ENCODE data around the gene KCTD14.
"Not testable (repeated sequence)": the region's sequence is repeated elsewhere in the genome, so short reads cannot be mapped to it uniquely, and the experiment has no call there.

KCTD14 gene

DNA sequence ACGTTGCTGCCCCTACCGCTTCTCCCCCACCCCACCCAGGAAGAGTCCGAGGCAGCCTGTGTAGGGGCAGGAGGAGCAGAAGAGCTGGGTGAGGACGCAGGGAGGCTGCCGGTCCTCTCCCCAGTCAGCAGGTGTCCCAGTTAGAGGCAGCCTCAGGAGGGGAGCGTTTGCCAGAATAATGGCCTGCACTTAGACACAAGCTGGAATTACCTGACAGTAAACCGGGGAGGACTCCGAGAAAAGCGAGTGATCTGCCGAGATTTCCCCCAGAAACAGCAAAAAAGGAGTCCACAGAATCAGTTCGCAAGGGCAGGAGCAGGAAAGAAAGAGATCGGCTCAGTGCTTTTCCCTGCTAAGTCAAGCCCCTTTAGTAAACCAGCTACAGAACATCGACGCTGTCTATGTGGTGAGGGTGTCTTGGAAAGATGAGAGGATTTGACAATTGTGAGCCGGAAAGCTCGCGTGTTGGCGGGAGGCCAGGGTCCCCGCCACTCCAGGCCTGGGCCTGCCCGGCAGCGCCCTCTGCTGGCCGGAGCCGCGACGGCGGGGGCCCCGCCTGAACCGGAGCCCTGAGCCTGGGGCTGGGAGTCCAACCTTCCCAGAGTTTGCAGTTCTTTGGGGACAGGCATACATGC lies 22.9 kb upstream of the KCTD14 start:
- peak; percentile 50 for DNase-seq

DNA sequence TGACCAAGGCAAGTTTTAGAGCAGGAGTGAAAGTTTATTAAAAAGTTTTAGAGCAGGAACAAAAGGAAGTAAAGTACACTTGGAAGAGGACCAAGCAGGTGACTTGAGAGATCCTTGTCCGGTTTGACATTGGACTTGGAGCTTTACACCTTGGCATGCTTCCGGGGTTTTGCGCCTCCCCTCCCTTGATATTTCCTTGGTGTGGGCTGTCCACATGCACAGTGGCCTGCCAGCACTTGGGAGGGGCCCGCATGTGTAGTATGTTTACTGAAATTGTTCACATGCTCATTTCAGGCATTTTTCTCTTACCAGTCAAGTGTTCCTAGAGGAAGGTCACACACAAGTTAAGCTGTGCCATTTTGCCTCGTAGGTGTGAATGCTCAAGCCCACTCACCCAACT lies 21.6 kb upstream of the KCTD14 start:
- no peak for DNase-seq

DNA sequence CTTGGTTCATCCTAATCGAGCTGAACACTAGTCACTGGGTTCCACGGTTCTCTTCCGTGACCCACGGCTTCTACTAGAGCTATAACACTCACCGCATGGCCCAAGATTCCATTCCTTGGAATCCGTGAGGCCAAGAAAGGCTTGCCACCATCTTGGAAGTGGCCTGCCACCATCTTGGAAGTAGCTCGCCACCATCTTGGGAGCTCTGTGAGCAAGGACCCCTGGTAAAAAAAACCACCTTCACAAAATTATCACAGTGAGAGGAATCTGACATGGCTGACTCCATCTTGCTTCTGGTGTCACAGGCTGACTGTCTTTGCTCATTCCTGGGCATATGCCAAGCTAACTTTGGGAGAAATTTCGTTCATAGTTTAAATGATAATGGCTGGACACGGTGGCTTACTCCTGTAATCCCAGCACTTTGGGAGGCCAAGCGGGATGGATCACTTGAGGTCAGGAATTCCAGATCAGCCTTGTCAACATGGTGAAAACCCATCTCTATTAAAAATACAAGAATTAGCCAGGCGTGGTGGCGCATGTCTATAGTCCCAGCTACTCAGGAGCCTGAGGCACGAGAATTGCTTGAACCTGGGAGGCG lies 18.9 kb upstream of the KCTD14 start:
- no peak for DNase-seq

DNA sequence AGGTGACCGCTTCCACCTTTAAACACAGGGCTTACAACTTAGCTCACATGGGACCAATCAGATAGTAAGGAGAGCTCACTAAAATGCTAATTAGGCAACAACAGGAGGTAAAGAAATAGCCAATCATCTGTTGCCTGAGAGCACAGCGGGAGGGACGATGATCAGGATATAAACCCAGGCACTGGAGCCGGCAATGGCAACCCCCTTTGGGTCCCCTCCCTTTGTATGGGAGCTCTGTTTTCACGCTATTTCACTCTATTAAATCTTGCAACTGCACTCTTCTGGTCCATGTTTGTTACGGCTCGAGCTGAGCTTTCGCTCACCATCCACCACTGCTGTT lies 18.3 kb upstream of the KCTD14 start:
- not testable (repeated sequence) for DNase-seq

DNA sequence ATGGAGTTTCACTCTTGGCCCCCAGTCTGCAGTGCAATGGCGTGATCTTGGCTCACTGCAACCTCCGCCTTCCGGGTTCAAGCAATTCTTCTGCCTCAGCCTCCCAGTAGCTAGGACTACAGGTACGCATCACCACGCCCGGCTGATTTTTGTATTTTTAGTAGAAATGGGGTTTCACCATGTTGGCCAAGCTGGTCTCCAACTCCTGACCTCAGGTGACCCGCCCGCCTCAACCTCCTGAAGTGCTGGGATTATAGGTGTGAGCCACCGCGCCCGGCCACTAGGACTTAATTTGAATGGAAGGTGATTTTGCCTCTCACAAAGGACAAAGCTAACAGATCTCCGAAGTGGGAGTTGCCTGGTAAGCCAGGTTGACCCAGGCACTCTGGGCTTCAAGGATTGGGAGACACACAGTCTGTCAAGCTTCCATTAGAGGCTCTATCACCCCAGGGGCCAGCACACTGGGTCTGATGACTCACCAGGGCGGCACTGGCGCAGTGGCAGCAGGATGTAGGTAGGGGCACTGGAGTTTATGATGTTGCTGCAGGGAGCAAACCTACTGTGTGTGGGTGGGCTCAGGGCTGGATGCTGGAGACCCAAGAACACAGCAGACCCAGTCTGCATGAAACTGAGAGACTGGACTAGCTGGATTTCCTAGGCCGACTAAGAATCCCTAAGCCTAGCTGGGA lies 17.8 kb upstream of the KCTD14 start:
- no peak for DNase-seq

DNA sequence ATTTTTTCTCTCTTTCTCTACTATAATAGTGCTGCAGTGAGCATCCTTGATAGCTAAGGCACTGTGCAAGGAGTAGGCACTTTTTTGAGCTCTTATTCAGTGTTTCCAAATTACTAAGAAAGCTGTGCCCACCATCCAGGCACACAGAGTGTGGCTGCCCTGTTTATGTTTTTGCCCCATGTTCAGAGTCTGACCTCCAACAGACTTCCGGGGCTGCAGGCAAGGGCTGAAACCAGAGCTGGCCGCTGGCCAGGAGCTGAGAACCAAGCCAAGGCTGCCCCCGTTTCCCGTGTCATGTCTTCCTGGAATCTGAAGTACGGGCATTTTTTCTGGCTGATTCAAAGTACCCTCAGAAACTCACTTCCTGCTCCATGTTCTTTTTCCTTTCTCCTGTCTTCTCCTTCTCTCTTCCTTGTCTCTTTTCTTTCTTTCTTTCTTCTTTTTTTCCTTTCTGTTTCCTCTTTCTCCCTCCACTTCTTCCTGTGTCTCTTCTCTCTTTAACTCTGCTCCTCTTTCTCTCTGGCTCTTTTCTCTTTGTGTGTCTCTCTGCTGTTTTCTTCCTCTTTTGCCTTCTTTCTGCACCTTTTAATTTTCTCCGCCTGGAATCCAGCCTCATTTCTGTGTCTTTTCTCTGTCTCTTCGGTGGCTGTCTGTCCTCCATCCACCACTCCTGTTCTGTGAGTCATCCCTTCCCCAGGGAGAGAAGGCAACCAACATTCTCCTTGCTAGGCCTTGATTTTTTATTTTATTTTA lies 17.0 kb upstream of the KCTD14 start:
- DNase-seq: no peak

DNA sequence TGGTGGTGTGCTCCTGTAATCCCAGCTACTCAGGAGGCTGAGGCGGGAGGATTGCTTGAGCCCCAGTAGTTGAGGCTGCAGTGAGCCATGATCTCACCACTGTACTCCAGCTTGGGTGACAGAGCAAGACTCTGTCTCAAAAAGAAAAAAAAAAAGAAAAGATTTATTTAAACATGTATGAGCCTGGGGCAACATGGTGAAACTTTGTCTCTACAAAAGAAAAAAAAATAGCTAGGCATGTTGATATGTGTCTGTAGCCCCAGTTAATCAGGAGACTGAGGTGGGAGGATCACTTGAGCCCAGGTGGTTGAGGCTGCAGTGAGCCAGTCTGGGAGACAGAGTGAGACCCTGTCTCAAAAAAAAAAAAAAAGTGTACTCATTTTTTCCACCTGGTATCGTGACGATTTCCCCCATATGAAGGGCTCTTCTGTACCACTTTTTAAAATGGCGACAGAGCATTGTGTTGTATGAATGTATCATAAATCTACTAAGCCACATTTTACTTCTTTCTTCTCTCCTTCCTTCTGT lies 16.4 kb upstream of the KCTD14 start:
- no peak for DNase-seq

DNA sequence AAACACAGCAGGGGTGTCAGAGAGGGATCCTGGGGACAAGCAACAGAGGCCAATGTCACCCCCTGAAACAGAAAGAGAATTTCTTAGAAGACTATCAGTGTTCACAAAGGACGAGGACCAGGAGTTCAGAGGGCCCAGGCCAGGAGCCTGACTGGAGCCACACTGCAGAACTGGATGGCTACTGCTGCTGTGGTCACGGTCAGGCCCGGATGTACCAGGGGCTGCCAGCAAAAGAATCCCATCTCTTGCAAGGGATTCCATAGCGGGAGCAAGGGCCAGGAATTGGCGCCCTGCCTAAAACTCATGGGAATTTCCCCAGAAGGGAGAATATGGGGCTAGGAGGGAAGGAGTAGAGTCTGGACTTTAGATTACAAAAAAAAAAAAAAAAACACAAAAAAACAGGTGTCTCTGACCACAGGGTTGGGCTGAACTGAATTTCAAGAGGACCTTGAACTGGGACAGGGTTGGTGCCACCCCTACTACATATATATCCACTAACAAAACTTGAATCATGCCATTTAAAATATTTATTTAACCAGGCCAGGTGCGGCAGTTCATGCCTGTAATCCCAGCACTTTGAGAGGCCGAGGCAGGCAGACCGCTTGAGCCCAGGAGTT lies 15.7 kb upstream of the KCTD14 start:
- no peak for DNase-seq

DNA sequence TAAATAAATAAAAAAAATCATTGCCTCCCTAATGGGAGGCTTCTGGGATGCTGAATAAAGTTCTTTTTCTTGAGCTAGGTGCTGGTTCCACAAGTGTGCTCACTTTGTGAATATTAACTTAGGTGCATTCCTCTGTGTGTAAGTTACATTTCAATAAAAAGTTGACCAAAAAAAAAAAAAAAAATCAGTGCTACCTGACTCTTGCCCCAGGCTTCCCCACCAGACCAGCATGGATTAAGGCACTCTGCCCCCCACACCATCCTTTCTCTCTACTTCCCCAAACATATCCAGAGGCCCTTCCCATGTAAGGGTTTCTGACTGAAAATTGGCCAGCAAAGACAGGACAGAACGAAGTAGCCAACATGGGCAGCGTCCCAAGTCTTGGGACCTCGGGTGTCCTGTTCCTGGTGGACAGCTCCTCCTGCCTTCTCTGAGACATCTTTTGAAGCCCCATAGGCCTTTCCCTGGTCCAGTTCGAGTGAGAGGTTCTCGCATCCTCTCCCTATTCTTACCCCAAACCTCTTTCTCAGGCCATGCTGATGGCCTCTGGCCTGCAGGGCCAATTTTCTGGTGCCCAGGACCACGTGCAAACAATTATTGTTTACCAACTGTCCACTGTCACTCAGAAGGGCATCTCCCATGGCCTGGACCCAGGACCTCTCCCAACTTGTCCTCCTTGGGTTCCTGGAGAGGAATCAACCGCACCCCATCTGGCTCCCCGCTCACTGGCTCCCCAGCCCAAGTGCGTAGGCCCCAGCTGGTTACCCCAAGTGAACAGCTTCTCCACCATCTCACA lies 14.9 kb upstream of the KCTD14 start:
- DNase-seq: no peak

DNA sequence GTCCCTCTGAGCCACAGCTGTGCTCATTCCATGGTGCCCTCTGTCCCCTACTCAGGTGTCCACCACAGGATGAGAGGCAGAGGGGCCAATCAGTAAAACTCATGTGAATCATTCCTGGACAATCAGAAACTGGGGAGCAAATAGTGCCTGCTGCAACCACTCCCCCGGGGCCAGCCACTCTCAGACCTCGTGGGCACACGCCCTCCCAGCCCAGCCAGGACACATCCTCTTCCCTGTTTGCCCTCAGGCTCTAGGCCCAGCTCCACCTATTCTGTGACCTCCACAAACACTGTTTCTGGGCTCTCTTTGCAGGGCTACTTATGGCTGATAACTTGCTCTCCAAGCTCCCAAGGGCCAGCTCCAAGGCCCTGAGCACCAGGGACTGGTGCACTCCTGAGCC lies 14.0 kb upstream of the KCTD14 start:
- DNase-seq: no peak

DNA sequence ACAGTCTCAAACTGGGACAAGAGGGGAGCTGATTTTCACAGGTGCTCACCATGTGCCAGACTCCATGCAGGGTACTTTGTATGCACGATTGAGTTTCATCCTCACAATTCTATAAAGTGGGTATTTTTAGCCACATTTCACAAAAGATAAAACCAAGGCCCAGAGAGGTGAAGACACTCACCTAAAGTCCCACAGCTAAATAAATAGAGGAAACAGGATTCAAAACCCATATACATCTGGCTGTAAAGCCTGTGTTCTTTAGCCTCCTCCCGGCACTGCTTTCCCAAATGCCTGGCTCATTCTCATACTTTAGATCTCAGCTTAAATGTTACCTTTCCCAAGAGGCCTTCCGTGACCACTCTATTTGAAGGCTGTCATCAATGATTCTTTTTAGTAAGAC lies 13.2 kb upstream of the KCTD14 start:
- no peak for DNase-seq

DNA sequence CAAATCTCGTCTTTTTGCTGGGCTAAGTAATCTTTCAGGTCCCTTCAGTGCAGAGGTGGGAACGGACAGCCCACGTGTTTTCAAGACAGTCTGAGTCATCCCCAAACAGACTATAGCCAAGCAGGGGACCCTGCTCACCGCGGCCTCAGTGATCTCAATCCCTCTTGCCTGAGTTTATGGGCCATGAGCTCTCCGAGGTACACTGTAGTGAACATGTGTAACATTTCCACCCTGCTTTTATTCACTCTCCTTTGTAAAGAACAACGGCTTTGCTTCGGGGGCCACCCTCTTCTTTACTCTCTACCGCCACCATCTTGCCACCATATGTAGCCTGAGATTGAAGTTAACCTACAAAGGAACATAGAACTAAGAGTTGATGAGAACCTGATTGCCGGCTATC lies 11.5 kb upstream of the KCTD14 start:
- DNase-seq: no peak

DNA sequence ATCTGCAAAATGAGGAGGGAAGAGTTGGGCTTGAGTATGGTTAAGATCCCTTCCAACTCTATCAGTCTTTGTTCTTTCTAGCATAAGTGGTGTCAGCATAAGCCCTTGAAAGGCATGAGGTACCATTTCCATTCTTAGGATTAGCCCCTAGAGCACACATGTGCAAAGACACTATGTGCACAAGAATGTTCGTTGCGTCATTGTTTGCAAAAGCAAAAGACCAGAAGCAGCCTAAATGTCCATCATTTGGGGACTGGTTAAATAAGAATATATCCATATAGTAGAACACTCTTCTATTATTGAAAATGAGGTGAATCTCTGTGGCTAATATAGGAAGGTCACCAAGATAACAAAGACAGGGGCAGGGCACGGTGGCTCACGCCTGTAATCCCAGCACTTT lies 10.0 kb upstream of the KCTD14 start:
- DNase-seq: no peak

DNA sequence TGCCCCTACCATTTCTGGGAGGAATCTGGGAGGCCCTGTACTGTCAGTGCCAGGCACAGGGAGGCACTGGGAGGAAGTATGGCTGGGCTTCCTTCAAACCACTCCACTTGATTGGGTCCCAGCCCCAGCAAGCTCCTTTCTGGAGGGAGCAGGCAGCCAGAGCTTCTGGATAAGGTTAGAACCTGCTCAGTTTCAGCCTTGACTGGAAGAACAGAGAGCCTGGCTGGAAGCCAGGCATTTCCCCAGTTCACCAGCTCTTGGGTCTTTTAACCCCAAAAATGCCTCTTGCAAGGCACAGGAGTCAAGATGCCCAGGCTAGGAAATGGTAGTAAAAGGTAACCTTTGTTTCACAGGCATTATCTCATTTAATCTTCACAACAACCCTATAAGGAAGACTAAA lies 9.0 kb upstream of the KCTD14 start:
- no peak for DNase-seq

DNA sequence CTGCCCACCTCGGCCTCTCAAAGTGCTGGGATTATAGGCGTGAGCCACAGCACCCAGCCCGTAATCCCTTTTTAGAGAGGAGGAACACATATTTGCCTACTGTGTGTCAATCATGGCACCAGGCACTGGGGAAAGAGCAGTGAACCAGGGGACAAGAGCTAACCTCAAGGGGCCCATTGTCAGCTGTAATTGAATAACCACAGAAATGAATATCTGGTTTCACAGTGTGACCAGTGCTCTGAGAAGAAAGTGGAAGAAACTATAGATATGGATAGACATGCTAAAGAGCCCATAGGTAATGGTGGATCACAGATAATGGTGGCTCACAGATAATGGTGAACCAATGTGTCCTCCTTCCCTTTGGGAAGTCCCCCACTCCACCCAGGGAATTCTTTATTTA lies 8.6 kb upstream of the KCTD14 start:
- no peak for DNase-seq

DNA sequence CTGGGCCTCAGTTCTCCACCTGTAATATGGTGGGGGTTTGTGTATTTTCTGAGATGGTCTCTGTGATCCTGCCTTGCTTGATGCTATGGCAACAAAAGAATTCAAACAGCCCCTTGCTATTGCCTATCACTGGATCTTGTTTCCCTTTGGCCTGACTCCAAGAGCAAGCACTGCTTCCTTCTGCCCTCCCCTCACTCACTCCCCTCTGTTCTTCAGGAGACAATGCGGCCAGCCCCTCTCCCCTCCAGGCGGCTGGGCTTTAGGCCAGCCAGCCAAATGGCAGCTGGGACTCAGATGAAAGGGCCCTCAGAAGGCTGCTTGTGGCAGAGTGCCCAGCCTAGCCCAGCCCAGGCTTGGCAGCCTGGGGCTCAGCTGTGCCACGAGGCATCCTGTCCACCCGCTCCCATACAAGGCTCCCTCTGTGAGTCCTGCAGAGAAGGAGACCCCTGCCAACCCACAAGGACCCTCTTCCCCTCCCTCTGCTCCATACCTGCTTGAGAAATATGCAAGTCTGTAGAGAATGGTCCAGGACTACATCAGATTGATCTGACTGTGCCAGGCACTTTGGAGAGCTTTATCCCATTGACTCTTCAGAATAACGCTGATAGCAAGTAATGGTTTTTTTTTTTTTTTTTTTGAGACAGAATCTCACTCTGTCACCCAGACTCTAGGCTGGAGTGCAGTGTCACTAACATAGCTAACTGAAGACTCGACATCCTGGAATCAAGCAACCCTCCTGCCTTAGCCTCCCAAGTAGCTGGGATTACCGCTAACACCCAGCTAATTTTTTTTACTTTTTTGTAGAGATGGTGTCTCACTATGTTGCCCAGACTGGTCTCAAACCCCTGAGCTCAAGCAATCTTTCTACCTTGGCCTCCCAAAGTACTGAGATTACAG lies 7.6 kb upstream of the KCTD14 start:
- DNase-seq: peak; percentile 88

DNA sequence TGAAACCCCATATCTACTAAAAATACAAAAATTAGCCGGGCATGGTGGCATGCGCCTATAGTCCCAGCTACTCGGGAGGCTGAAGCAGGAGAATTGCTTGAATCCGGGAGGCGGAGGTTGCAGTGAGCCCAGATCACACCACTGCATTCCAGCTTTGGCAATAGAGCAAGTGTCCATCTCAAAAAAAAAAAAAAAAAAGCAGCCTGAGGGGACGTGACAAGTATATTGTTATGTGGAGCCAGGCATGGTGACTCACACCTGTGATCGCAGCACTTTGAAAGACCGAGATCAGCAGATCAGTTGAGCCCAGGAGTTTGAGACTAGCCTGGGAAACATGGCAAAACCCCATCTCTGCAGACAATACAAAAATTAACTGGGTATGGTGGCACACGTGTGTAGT lies 5.3 kb upstream of the KCTD14 start:
- DNase-seq: not testable (repeated sequence)

DNA sequence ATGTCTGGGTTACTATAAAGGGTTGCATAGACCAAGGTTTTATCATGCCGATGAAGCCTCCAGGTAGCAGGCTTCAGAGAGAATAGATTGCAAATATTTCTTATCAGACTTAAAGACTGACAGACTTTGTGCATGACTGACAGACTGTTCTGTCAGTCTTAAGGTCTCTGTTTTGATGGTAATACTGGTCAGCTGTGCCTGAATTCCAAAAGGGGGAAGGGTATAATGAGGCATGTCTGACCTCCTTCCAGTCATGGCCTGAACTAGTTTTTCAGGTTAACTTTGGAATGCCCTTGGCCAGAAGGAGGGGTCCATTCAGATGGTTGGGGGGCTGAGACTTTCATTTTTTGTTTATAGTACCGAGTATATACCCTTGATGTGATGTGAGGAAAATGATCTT lies 4.7 kb upstream of the KCTD14 start:
- no peak for DNase-seq

DNA sequence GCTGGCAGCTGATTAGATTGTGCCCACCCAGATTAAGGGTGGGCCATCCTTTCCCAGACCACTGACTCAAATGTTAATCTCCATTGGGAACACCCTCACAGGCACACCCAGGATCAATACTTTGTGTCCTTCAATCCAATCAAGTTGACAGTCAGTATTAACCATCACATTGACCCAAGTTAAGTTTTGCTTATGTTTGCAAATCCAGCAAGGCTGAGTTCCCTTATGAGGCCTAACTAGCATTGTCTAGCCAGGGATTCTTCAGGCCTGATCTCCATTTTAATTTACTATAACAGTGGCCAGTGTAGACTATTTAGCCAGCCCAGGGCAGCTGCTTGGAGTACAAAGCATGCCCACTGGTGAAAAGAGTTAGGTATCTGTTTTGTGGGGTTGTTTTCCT lies 2.3 kb upstream of the KCTD14 start:
- DNase-seq: no peak

DNA sequence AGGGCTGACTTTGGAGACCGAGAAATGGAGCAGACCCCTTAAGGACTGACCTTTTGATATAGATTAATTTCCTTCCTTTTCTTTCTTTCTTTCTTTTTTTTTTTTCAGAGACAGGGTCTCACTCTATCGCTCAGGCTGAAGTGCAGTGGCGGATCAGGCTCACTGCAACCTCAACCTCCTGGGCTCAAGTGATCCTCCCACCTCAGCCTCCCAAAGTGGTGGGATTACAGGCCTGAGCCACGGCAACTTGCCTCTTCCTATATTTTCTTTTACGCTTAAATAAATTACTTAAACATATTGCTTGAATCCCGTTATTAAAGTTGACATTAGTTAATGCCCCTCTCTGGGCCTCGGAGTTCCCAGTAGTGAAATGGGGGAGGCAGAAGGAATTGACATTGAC lies 350 bp upstream of the KCTD14 start:
- no peak for DNase-seq

DNA sequence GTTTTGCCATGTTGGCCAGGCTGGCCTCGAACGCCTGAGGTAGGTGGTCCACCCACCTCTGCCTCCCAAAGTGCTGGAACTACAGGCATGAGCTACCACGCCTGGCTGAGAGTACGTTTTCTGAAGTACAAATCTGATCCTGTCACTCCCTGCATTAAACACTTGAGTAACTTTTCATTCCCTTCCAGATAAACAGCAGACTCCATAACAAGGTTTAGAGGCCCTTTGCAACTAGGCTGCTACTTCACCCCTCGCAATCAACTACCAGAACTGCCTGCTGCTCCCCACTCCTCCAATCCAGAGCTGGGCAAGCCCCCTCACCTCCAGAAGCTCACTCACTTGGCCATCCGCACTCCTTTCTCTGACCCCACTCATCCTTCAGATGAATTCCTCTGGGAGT lies 1.5 kb downstream of the KCTD14 start:
- DNase-seq: no peak
